Epithelial cell of esophagus (primary cell): ENCODE data around the gene AFAP1.

Experiments
- DNase-seq: peaks from one replicate; pipeline ENCODE4 v3.0.0; 2010; ENCODE audit warnings: low read depth
- H3K4me3 ChIP-seq: 2 replicates; pipeline ENCODE4 v1.5.1; 2011; ENCODE audit warnings: mild to moderate bottlenecking, low read length, control low read depth
- TF ChIP-seq, protein P1 (sequence below): IDR thresholded peaks from 2 replicates; pipeline ENCODE4 v1.5.1; 2011; ENCODE audit warnings: low read depth, mild to moderate bottlenecking, low read length, control low read depth, inconsistent platforms; ENCODE audit not compliant: insufficient read depth; ENCODE audit errors: missing control alignments

Gene AFAP1

DNA sequence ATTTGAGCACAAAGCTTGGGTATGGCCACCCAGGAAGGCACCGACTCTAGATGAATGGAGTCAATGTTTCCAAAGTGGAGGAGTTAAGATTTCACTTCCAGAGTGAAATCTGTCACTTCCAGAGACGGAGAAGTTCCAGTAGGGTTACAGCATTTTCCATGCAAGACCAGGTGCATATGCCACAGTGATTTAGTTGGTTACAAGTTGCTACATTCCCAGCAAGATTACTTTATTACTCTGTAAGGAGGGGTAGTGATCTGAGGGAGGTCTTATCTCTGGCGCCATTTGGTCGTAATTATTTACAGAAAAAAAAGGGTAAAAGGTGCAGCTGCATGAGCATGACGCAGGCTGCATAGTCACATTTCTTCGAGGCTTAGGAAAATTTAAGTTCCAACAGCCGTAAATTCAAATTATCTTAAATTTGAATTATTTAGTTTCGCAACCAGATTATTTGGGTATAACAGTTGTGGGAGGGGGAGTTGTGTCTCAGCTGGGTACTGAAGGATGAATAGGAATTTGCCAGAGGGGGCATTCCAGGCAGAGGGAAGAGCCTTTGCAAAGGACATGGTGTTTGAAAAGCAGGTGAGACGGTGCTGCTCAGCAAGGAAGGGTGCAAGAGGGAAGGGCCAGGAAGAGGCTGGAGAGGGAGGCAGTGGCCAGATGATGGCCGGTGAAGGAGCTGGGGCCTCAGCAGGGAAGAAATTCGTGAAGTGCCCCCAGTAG is 17.4 kb upstream of the AFAP1 start:
- no peak overlapping the region for H3K4me3 ChIP-seq
- DNase-seq: no peak
- TF ChIP-seq, protein P1, sequence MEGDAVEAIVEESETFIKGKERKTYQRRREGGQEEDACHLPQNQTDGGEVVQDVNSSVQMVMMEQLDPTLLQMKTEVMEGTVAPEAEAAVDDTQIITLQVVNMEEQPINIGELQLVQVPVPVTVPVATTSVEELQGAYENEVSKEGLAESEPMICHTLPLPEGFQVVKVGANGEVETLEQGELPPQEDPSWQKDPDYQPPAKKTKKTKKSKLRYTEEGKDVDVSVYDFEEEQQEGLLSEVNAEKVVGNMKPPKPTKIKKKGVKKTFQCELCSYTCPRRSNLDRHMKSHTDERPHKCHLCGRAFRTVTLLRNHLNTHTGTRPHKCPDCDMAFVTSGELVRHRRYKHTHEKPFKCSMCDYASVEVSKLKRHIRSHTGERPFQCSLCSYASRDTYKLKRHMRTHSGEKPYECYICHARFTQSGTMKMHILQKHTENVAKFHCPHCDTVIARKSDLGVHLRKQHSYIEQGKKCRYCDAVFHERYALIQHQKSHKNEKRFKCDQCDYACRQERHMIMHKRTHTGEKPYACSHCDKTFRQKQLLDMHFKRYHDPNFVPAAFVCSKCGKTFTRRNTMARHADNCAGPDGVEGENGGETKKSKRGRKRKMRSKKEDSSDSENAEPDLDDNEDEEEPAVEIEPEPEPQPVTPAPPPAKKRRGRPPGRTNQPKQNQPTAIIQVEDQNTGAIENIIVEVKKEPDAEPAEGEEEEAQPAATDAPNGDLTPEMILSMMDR: no peak

DNA sequence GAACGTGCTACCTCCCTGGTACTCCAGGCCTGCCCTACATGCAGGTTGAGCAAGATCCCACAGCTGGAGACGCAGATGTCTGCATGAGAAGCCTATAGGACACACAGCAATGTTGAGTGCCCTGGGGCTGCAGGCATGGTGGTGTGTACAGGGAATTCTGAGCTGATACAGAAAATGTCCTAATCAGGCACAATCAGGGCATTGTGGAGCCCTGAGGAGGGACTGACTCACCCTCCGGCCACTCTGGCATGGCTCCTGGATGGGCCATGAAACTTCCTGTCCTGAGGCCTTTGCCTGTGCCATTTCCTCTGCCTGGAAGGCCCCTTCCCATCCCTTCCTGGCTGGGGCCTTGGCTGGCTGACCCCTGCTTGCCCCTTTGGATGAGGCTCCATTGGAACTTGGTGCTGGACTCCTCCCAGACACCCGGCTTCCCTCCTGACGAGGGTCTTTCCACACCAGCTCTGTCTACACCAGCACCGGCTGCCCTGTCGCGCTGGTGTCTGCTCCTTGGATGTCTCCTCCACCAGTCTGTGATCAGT is 16.7 kb upstream of the AFAP1 start:
- no peak overlapping the region for H3K4me3 ChIP-seq
- peak; percentile 58 for DNase-seq
- TF ChIP-seq, protein P1: no peak

GRCh38 chr4:7955393-7955792 is 15.7 kb upstream of the AFAP1 start:
- TF ChIP-seq, protein P1: no peak
- H3K4me3 ChIP-seq: no peak overlapping the region
- DNase-seq: no peak

DNA sequence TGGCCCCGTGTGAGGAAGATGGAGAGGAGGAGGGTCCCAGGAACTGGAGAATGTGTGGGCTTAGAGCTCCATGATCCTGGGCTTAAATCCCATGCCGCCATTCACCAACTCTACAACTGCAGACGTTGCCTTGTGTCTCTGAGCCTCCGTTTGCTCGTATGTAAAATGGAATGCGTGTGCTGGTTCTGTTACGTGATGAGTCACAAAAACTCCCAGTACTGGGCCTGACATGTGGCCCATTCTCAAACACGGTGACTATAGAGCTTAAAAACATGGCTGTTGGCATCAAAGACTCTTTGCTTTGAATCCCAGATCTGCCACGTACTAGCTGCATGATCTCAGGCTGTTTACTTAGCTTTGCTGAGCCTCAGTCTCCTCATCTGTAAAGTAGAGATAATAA is 13.0 kb upstream of the AFAP1 start:
- DNase-seq: no peak
- TF ChIP-seq, protein P1: no peak
- H3K4me3 ChIP-seq: no peak overlapping the region

- H3K4me3 ChIP-seq: no peak overlapping the region
- DNase-seq: no peak
- TF ChIP-seq, protein P1: no peak
Observed at GRCh38 chr4:7950301-7951092, 10.8 kb upstream of the AFAP1 start.

DNA sequence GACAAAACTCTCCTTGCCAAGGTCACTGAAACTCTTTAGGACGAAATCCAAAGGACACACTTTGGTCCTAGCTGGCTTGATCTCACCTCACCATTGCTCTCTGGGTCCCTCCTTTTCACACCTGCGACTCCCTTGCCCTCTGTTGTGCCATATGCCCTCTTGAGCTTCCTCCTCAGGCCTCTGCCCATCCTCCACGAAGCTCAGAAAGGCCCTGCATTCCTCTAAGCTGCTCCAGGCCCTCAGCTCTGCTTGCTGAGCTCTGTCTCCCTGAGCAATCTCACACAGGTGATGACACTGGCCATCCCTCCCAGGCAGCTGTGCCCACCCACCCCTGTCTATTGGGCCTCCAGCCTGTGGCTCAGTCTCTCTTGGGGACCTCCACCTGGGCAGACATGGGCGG is 10.1 kb upstream of the AFAP1 start:
- TF ChIP-seq, protein P1: no peak
- no peak overlapping the region for H3K4me3 ChIP-seq
- DNase-seq: no peak

DNA sequence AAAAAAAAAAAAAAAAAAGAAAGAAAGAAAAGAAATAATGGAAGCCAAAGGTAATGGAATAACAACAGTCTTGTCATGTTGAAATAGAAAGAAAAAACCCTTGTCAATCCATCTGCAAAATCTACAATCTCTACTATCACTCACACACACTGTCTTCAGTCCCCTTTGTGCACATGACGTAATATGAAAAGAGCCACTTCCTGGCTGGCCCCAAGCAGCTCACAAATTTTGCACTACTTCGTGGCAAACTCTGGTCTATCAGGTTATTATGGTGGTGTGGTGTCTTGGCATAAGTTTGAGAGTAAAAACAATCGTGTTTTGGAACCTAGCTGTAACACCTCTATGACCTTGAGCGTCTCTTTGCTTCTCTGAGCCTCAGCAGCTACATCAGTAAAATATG is 8.3 kb upstream of the AFAP1 start:
- H3K4me3 ChIP-seq: no peak overlapping the region
- TF ChIP-seq, protein P1: no peak
- DNase-seq: no peak
